ENCODE data around the gene LRBA.

The LRBA gene

GRCh38 chr4:150411520-150411919 is 603.6 kb downstream of the LRBA start:
- Histone ChIP-seq H3K27ac (ENCODE audit: low read length) (no peak overlapping the region), H3K9me3 (replicated peaks; ENCODE audit: insufficient read depth, low read length) (no peaks in the 10 kb centered on the region), H3F3A (ENCODE audit: insufficient read depth, low read length) (no peaks in the 10 kb centered on the region), H2AFZ (ENCODE audit: low read length) (no peak overlapping the region), H3K9me2 (replicated peaks; ENCODE audit: insufficient read depth, low read length) (no peaks in the 10 kb centered on the region), H4K20me1 (ENCODE audit: insufficient read depth, low read length) (no peaks in the 10 kb centered on the region), H3K4me2 (ENCODE audit: low read depth, low read length) (no peak overlapping the region), H3K4me1 (ENCODE audit: low read length) (no peaks in the 10 kb centered on the region), H3K27me3 (replicated peaks; ENCODE audit: insufficient read depth, low read length) (no peaks in the 10 kb centered on the region), H3K4me3 (ENCODE audit: low read length) (no peak overlapping the region), H3K36me3 (replicated peaks; ENCODE audit: insufficient read depth, low read length) (no peaks in the 10 kb centered on the region), H3K9ac (ENCODE audit: low read length) (no peak overlapping the region), H3K79me2 (ENCODE audit: low read length) (no peaks in the 10 kb centered on the region)
- DNase-seq = no peak
- TF ChIP-seq EZH2phosphoT487 (IDR thresholded peaks at IDR 0.05; ENCODE audit: low read length) (no peak), CTCF (IDR thresholded peaks at IDR 0.05; ENCODE audit: low read length) (no peak), EZH2 (optimal IDR thresholded peaks at IDR 0.05; ENCODE audit: low read depth, low read length) (no peak)

GRCh38 chr4:150402871-150403272 is 612.2 kb downstream of the LRBA start:
- peak; percentile 95 for DNase-seq
- no peaks in the 10 kb centered on the region for H3K9me3 ChIP-seq (replicated peaks; ENCODE audit: insufficient read depth, low read length)
- H3K36me3 ChIP-seq (replicated peaks; ENCODE audit: insufficient read depth, low read length) = no peaks in the 10 kb centered on the region
- H2AFZ ChIP-seq (ENCODE audit: low read length) = no peak overlapping the region
- no peaks in the 10 kb centered on the region for H3K9me2 ChIP-seq (replicated peaks; ENCODE audit: insufficient read depth, low read length)
- 0 out of 2 replicates have a peak overlapping the region, but pooled peaks have one; percentile 8 for H3K4me2 ChIP-seq (ENCODE audit: low read depth, low read length)
- no peaks in the 10 kb centered on the region for H4K20me1 ChIP-seq (ENCODE audit: insufficient read depth, low read length)
- no peak overlapping the region for H3K4me3 ChIP-seq (ENCODE audit: low read length)
- H3K27ac ChIP-seq (ENCODE audit: low read length) = no peak overlapping the region
- H3K79me2 ChIP-seq (ENCODE audit: low read length) = no peaks in the 10 kb centered on the region
- H3K9ac ChIP-seq (ENCODE audit: low read length) = no peak overlapping the region
- H3K27me3 ChIP-seq (replicated peaks; ENCODE audit: insufficient read depth, low read length) = no peaks in the 10 kb centered on the region
- H3F3A ChIP-seq (ENCODE audit: insufficient read depth, low read length) = no peaks in the 10 kb centered on the region; the same call in 1 of the 2 replicates
- peaks cover 2% of the 10 kb centered on the region; the same call in 1 of the 2 replicates for H3K4me1 ChIP-seq (ENCODE audit: low read length)
- TF ChIP-seq EZH2 (optimal IDR thresholded peaks at IDR 0.05; ENCODE audit: low read depth, low read length) (no peak), CTCF (IDR thresholded peaks at IDR 0.05; ENCODE audit: low read length) (no peak), EZH2phosphoT487 (IDR thresholded peaks at IDR 0.05; ENCODE audit: low read length) (no peak)

GRCh38 chr4:150401083-150401687 is 613.9 kb downstream of the LRBA start:
- Histone ChIP-seq H3K4me1 (ENCODE audit: low read length) (peaks cover 2% of the 10 kb centered on the region; the same call in 1 of the 2 replicates), H3F3A (ENCODE audit: insufficient read depth, low read length) (no peaks in the 10 kb centered on the region; the same call in 1 of the 2 replicates), H2AFZ (ENCODE audit: low read length) (no peak overlapping the region), H3K27ac (ENCODE audit: low read length) (no peak overlapping the region), H3K36me3 (replicated peaks; ENCODE audit: insufficient read depth, low read length) (no peaks in the 10 kb centered on the region), H3K9me3 (replicated peaks; ENCODE audit: insufficient read depth, low read length) (no peaks in the 10 kb centered on the region), H4K20me1 (ENCODE audit: insufficient read depth, low read length) (no peaks in the 10 kb centered on the region), H3K79me2 (ENCODE audit: low read length) (no peaks in the 10 kb centered on the region), H3K9ac (ENCODE audit: low read length) (no peak overlapping the region), H3K27me3 (replicated peaks; ENCODE audit: insufficient read depth, low read length) (no peaks in the 10 kb centered on the region), H3K4me2 (ENCODE audit: low read depth, low read length) (no peak overlapping the region), H3K4me3 (ENCODE audit: low read length) (no peak overlapping the region), H3K9me2 (replicated peaks; ENCODE audit: insufficient read depth, low read length) (no peaks in the 10 kb centered on the region)
- TF ChIP-seq EZH2phosphoT487 (IDR thresholded peaks at IDR 0.05; ENCODE audit: low read length) (no peak), EZH2 (optimal IDR thresholded peaks at IDR 0.05; ENCODE audit: low read depth, low read length) (no peak), CTCF (IDR thresholded peaks at IDR 0.05; ENCODE audit: low read length) (no peak)
- no peak for DNase-seq

Measured in MM.1S (cell line).